DOHH2 (cell line): Measurements from ENCODE around the gene SLCO1C1.

Experiments
- EZH2phosphoT487 ChIP-seq: fragments of 200-600 bp; sonication (generic); IDR thresholded peaks from 2 replicates; pipeline ENCODE4 v1.6.1; 2017; ENCODE audit warnings: borderline replicate concordance, mild to moderate bottlenecking, antibody characterized with exemption, low read length, moderate library complexity, mixed read lengths
- TF ChIP-seq, protein P1 (sequence below): fragments of 200-600 bp; sonication (generic); IDR thresholded peaks from one replicate; pipeline ENCODE4 v1.5.1; 2014; ENCODE audit warnings: antibody characterized with exemption, mild to moderate bottlenecking, low read depth, low read length; ENCODE audit not compliant: poor library complexity, severe bottlenecking

DNA sequence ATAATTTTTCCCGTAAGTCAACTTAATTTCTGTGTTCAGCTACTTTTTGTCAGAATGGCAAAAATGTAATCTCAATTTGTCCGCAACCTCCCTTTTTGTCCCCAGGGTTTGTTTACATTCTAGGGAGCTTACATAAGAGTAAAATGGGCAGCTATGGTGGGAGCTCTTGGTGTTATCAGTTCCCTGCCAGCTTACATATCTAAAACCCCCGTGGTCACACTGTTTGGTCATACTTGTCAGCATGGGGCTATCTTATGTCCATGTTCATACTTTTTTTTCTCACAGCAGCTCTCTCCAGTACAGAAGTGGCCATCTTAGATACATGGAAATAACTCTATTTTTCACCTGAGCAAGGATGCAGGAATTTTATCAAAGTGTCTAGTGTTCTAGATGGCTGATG is 16.7 kb downstream of the SLCO1C1 start:
- TF ChIP-seq, protein P1, sequence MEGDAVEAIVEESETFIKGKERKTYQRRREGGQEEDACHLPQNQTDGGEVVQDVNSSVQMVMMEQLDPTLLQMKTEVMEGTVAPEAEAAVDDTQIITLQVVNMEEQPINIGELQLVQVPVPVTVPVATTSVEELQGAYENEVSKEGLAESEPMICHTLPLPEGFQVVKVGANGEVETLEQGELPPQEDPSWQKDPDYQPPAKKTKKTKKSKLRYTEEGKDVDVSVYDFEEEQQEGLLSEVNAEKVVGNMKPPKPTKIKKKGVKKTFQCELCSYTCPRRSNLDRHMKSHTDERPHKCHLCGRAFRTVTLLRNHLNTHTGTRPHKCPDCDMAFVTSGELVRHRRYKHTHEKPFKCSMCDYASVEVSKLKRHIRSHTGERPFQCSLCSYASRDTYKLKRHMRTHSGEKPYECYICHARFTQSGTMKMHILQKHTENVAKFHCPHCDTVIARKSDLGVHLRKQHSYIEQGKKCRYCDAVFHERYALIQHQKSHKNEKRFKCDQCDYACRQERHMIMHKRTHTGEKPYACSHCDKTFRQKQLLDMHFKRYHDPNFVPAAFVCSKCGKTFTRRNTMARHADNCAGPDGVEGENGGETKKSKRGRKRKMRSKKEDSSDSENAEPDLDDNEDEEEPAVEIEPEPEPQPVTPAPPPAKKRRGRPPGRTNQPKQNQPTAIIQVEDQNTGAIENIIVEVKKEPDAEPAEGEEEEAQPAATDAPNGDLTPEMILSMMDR, result no peak
- no peak for TF ChIP-seq EZH2phosphoT487
